IMR-90 (cell line): ENCODE data around the gene SNAPC2. TPM values are rescaled to one million over a fixed set of nuclear protein-coding genes. Genes with fewer than 3 reads are reported as not detected.

ENCODE experiments used
- ATAC-seq: fragments of 200-7000 bp; cut with Tn5 transposase; 2 replicates; pipeline ENCODE4 v1.9.1; 2020; ENCODE audit warnings: low read depth, mild to moderate bottlenecking, moderate library complexity
- BruUV-seq: library from RNA; stranded (reverse); fragments of 400-500 nt; replicated peaks from 2 replicates; lab custom pipeline; 2021; lab: Mats Ljungman, UMichigan
- CTCF ChIA-PET: fragments of 300-600 bp; formaldehyde crosslinking; extraction: SDS; loops from one replicate; lab custom pipeline; 2021; ENCODE audit warnings: antibody characterized with exemption; lab: Yijun Ruan, JAX
- POLR2A ChIA-PET: fragments of 300-600 bp; sonication (Branson Sonifier 250); formaldehyde crosslinking; loops from one replicate; lab custom pipeline; 2022; ENCODE audit warnings: antibody characterized with exemption; ENCODE audit not compliant: unreplicated experiment; lab: Charles Lee
- DNase-seq: peaks from one replicate; pipeline ENCODE4 v3.0.0; 2013
- H2AFZ ChIP-seq: replicated peaks from 2 replicates; pipeline ENCODE3; 2013; ENCODE audit warnings: low read length, mild to moderate bottlenecking; ENCODE audit not compliant: poor library complexity
- H2AK5ac ChIP-seq: 2 replicates; pipeline ENCODE4 v1.6.1; 2013; ENCODE audit warnings: low read depth, low read length, inconsistent platforms
- H2AK9ac ChIP-seq: replicated peaks from 2 replicates; pipeline ENCODE3; 2013; ENCODE audit warnings: mild to moderate bottlenecking, low read depth, low read length, moderate library complexity; ENCODE audit not compliant: poor library complexity
- H2BK120ac ChIP-seq: 2 replicates; pipeline ENCODE4 v1.6.1; 2013; ENCODE audit warnings: low read depth, low read length, inconsistent platforms
- H2BK15ac ChIP-seq: 3 replicates; pipeline ENCODE4 v1.6.1; 2013; ENCODE audit warnings: low read depth, low read length, inconsistent platforms
- H2BK20ac ChIP-seq: 2 replicates; pipeline ENCODE4 v1.6.1; 2013; ENCODE audit warnings: low read depth, mild to moderate bottlenecking, inconsistent platforms, low read length, moderate library complexity
- H2BK5ac ChIP-seq: 2 replicates; pipeline ENCODE4 v1.6.1; 2013; ENCODE audit warnings: mild to moderate bottlenecking, low read depth, low read length, inconsistent platforms; ENCODE audit not compliant: poor library complexity, severe bottlenecking
- H3K14ac ChIP-seq: replicated peaks from 2 replicates; pipeline ENCODE4 v1.6.1; 2013; ENCODE audit warnings: low read depth, low read length, inconsistent platforms
- H3K18ac ChIP-seq: 2 replicates; pipeline ENCODE4 v1.6.1; 2013; ENCODE audit warnings: low read depth, low read length, control low read depth
- H3K23ac ChIP-seq: 2 replicates; pipeline ENCODE4 v1.6.1; 2013; ENCODE audit warnings: low read depth, low read length, inconsistent platforms
- H3K27ac ChIP-seq: 2 replicates; pipeline ENCODE4 v1.5.1; 2013; ENCODE audit warnings: mild to moderate bottlenecking, control low read depth, low read length; ENCODE audit not compliant: insufficient read depth
- H3K27me3 ChIP-seq: 2 replicates; pipeline ENCODE4 v1.6.1; 2013; ENCODE audit warnings: low read length; ENCODE audit not compliant: control insufficient read depth, insufficient read depth
- H3K36me3 ChIP-seq: 2 replicates; pipeline ENCODE4 v1.6.1; 2013; ENCODE audit warnings: low read length, mixed read lengths; ENCODE audit not compliant: control insufficient read depth, insufficient read depth
- H3K4ac ChIP-seq: 2 replicates; pipeline ENCODE4 v1.6.1; 2013; ENCODE audit warnings: low read depth, low read length, inconsistent platforms
- H3K4me1 ChIP-seq: 2 replicates; pipeline ENCODE4 v1.6.1; 2013; ENCODE audit warnings: low read length, mixed read lengths; ENCODE audit not compliant: control insufficient read depth, insufficient read depth
- H3K4me2 ChIP-seq: 2 replicates; pipeline ENCODE4 v1.6.1; 2013; ENCODE audit warnings: low read depth, mild to moderate bottlenecking, control low read depth, low read length, moderate library complexity
- H3K4me3 ChIP-seq: 2 replicates; pipeline ENCODE4 v1.5.1; 2013; ENCODE audit warnings: low read depth, mild to moderate bottlenecking, control low read depth, low read length, moderate library complexity; ENCODE audit not compliant: insufficient read depth
- H3K56ac ChIP-seq: 2 replicates; pipeline ENCODE4 v1.6.1; 2013; ENCODE audit warnings: low read length, inconsistent platforms; ENCODE audit not compliant: insufficient read depth; ENCODE audit errors: extremely low read depth
- H3K79me1 ChIP-seq, 2 experiments: 2 replicates each; pipeline ENCODE4 v1.6.1; 2013; ENCODE audit warnings: low read length in 2 of 2, inconsistent platforms in 1 of 2, low read depth in 1 of 2
- H3K9ac ChIP-seq: 2 replicates; pipeline ENCODE4 v1.6.1; 2013; ENCODE audit warnings: low read depth, low read length, control low read depth
- H3K9me1 ChIP-seq: 2 replicates; pipeline ENCODE4 v1.6.1; 2013; ENCODE audit warnings: low read length, inconsistent platforms; ENCODE audit not compliant: insufficient read depth
- H3K9me3 ChIP-seq: 2 replicates; pipeline ENCODE4 v1.6.1; 2013; ENCODE audit warnings: low read length; ENCODE audit not compliant: control insufficient read depth, insufficient read depth
- H4K20me1 ChIP-seq: 2 replicates; pipeline ENCODE4 v1.6.1; 2013; ENCODE audit warnings: low read length, inconsistent platforms; ENCODE audit not compliant: insufficient read depth
- H4K5ac ChIP-seq: 2 replicates; pipeline ENCODE4 v1.6.1; 2013; ENCODE audit warnings: mild to moderate bottlenecking, low read depth, low read length, control low read depth
- H4K8ac ChIP-seq, 2 experiments: 2 replicates each; pipeline ENCODE4 v1.6.1; 2013; ENCODE audit warnings: low read depth in 2 of 2, low read length in 2 of 2, control low read depth in 1 of 2, inconsistent platforms in 1 of 2
- H4K91ac ChIP-seq: 2 replicates; pipeline ENCODE4 v1.6.1; 2013; ENCODE audit warnings: low read depth, low read length, inconsistent platforms; ENCODE audit not compliant: insufficient read depth
- CEBPB ChIP-seq: IDR thresholded peaks from 2 replicates; pipeline ENCODE4 v1.6.1; 2012; ENCODE audit warnings: low read depth, low read length, improper control_type of control experiment
- CHD1 ChIP-seq: IDR thresholded peaks from 2 replicates; pipeline ENCODE4 v1.6.1; 2012; ENCODE audit warnings: low read depth, low read length, improper control_type of control experiment
- FOS ChIP-seq: fragments of 150-350 bp; IDR thresholded peaks from 2 replicates; pipeline ENCODE4 v1.6.1; 2016; ENCODE audit warnings: low read depth, low read length
- MAZ ChIP-seq: IDR thresholded peaks from 2 replicates; pipeline ENCODE4 v1.6.1; 2012; ENCODE audit warnings: low read depth, mild to moderate bottlenecking, low read length, improper control_type of control experiment, moderate library complexity, borderline replicate concordance
- MXI1 ChIP-seq: IDR thresholded peaks from 2 replicates; pipeline ENCODE4 v1.6.1; 2012; ENCODE audit warnings: low read depth, mild to moderate bottlenecking, low read length, moderate library complexity, borderline replicate concordance
- NFE2L2 ChIP-seq: fragments of 150-350 bp; IDR thresholded peaks from 2 replicates; pipeline ENCODE4 v1.6.1; 2016; ENCODE audit warnings: low read depth, mild to moderate bottlenecking, low read length
- POLR2A ChIP-seq: IDR thresholded peaks from 2 replicates; pipeline ENCODE4 v1.6.1; 2012; ENCODE audit warnings: mild to moderate bottlenecking, low read depth, low read length
- RAD21 ChIP-seq: IDR thresholded peaks from 2 replicates; pipeline ENCODE4 v1.6.1; 2012; ENCODE audit warnings: low read length, improper control_type of control experiment
- SMC3 ChIP-seq: fragments of 150-350 bp; IDR thresholded peaks from 2 replicates; pipeline ENCODE4 v1.6.1; 2016; ENCODE audit warnings: low read depth, mild to moderate bottlenecking, antibody characterized with exemption, low read length, moderate library complexity
- WGBS, 2 experiments: methylation state at CpG; one replicate each; pipeline versions ENCODE4 v1.1.5 to v1.1.7; 2013; ENCODE audit warnings: missing lambda C conversion rate in 2 of 2; ENCODE audit not compliant: insufficient read length in 1 of 2; ENCODE audit errors: extremely low coverage in 2 of 2; 5-methylcytosine and 5-hydroxymethylcytosine counted together
- dilution Hi-C: fragments of 300-500 bp; cut with HindIII; formaldehyde crosslinking; loops from one replicate; pipeline ENCODE4 v1.14.3; 2018; ENCODE audit warnings: low sequenced_read_pairs; ENCODE audit not compliant: unreplicated experiment
- in situ Hi-C: fragments of 300-500 bp; cut with MboI; formaldehyde crosslinking; loops from 3 replicates; pipeline ENCODE4 v1.14.3; 2019; ENCODE audit warnings: low sequenced_read_pairs, inconsistent platforms, mixed read lengths
- intact Hi-C: fragments of 100-400 bp; cut with micrococcal nuclease; formaldehyde crosslinking; loops from 2 replicates; pipeline ENCODE4 v1.10.0; 2022
- polyA plus RNA-seq, 3 experiments: library from polyadenylated mRNA; depleted of rRNA; stranded (reverse); fragments of >200 nt; gene quantifications; 2 replicates each; pipeline ENCODE4 v1.2.3, GENCODE V29; 2012; ENCODE audit warnings: low replicate concordance in 1 of 3
- total RNA-seq: library from RNA; depleted of rRNA; stranded (reverse); fragments of >200 nt; gene quantifications from 2 replicates; pipeline ENCODE4 v1.2.3, GENCODE V29; 2012
- TF ChIP-seq, protein P1 (sequence below): fragments of 150-350 bp; IDR thresholded peaks from 2 replicates; pipeline ENCODE4 v1.6.1; 2017; ENCODE audit warnings: mild to moderate bottlenecking, antibody characterized with exemption, low read length, low read depth
- TF ChIP-seq, protein P2 (sequence below): fragments of 150-350 bp; IDR thresholded peaks from 2 replicates; pipeline ENCODE4 v1.6.1; 2016; ENCODE audit warnings: low read depth, mild to moderate bottlenecking, low read length, moderate library complexity, borderline replicate concordance
- TF ChIP-seq, protein P3 (sequence below): conservative IDR thresholded peaks from 2 replicates; pipeline ENCODE4 v1.5.1; 2012; ENCODE audit warnings: mild to moderate bottlenecking, low read depth, low read length, improper control_type of control experiment

SNAPC2 gene
- total and polyA plus RNA-seq, 2 of the 4 experiments (the other 2 are of a cell fraction) = 12.5 to 29.2 TPM

DNA sequence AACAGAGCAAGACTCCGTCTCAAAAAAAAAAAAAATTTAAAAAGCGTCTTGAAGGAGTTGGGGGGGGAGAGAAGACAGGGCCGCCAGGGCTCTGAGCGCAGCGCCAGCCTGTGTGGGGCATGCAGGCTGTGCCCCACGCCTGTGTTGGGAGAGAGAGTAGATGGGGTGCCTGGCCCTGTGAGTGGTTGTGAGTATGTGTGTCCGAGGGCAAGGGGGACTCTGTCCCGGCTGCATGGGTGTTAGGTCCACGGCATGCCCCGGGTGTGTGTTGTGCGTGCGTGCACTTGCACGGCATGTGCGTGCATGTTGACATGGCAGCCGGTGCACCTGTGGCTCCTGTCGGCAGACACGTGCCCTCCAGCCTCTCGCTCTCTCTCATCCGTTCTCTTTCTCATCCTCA, 13.0 kb upstream of the SNAPC2 start:
- Histone ChIP-seq H3K18ac (no peak overlapping the region), H3K4me2 (no peak overlapping the region), H2BK5ac (no peak overlapping the region), H3K9ac (no peak overlapping the region), H3K27ac (no peak overlapping the region), H3K9me3 (no peaks in the 10 kb centered on the region), H4K8ac (no peak overlapping the region), H3K9me1 (peaks cover 8% of the 10 kb centered on the region), H4K20me1 (peaks cover 50% of the 10 kb centered on the region), H3K79me1 (peaks cover 14 to 49% of the 10 kb centered on the region in 2 experiments; a peak in 3 of 4 replicates), H3K4me1 (peaks cover 10% of the 10 kb centered on the region), H2BK15ac (no peak overlapping the region), H3K36me3 (peaks cover 28% of the 10 kb centered on the region), H3K14ac (no peak overlapping the region), H4K5ac (no peak overlapping the region), H2AFZ (no peak overlapping the region), H2AK5ac (no peak overlapping the region), H3K56ac (no peak overlapping the region), H3K4me3 (no peak overlapping the region), H4K91ac (no peak overlapping the region), H3K27me3 (no peaks in the 10 kb centered on the region), H2BK120ac (no peak overlapping the region), H3K4ac (no peak overlapping the region), H2BK20ac (no peak overlapping the region), H2AK9ac (no peak overlapping the region), H3K23ac (no peak overlapping the region)
- ATAC-seq (no peak), DNase-seq (no peak)
- 96% methylated on average over 18 of the region's 19 CpGs; no CpG with 5 or more reads in 1 of the 2 experiments for WGBS, 2 experiments
- CTCF ChIA-PET = no interaction called here
- dilution Hi-C loops (no loop called here), in situ Hi-C loops (no loop called here), intact Hi-C loops (no loop called here)
- POLR2A ChIA-PET = no interaction called here
- BruUV-seq = no TSS peak
- no peak for TF ChIP-seq NFE2L2
- TF ChIP-seq MXI1 = no peak
- TF ChIP-seq CHD1 = no peak
- TF ChIP-seq, protein P1, sequence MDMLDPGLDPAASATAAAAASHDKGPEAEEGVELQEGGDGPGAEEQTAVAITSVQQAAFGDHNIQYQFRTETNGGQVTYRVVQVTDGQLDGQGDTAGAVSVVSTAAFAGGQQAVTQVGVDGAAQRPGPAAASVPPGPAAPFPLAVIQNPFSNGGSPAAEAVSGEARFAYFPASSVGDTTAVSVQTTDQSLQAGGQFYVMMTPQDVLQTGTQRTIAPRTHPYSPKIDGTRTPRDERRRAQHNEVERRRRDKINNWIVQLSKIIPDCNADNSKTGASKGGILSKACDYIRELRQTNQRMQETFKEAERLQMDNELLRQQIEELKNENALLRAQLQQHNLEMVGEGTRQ = no peak
- TF ChIP-seq MAZ = no peak
- TF ChIP-seq RAD21 = no peak
- TF ChIP-seq, protein P2, sequence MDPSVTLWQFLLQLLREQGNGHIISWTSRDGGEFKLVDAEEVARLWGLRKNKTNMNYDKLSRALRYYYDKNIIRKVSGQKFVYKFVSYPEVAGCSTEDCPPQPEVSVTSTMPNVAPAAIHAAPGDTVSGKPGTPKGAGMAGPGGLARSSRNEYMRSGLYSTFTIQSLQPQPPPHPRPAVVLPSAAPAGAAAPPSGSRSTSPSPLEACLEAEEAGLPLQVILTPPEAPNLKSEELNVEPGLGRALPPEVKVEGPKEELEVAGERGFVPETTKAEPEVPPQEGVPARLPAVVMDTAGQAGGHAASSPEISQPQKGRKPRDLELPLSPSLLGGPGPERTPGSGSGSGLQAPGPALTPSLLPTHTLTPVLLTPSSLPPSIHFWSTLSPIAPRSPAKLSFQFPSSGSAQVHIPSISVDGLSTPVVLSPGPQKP = no peak
- TF ChIP-seq SMC3 = no peak
- no peak for TF ChIP-seq POLR2A
- TF ChIP-seq CEBPB = no peak
- TF ChIP-seq FOS = no peak
- TF ChIP-seq, protein P3, sequence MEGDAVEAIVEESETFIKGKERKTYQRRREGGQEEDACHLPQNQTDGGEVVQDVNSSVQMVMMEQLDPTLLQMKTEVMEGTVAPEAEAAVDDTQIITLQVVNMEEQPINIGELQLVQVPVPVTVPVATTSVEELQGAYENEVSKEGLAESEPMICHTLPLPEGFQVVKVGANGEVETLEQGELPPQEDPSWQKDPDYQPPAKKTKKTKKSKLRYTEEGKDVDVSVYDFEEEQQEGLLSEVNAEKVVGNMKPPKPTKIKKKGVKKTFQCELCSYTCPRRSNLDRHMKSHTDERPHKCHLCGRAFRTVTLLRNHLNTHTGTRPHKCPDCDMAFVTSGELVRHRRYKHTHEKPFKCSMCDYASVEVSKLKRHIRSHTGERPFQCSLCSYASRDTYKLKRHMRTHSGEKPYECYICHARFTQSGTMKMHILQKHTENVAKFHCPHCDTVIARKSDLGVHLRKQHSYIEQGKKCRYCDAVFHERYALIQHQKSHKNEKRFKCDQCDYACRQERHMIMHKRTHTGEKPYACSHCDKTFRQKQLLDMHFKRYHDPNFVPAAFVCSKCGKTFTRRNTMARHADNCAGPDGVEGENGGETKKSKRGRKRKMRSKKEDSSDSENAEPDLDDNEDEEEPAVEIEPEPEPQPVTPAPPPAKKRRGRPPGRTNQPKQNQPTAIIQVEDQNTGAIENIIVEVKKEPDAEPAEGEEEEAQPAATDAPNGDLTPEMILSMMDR = no peak
